ENCODE measurements around the gene THSD7A. TPM values are rescaled to one million over a fixed set of nuclear protein-coding genes. Genes with fewer than 3 reads are reported as not detected.
A peak's percentile ranks its signal among the peaks of the same experiment; 100 is the strongest.

Gene THSD7A
- polyA plus RNA-seq, 1 donor from 2014 or later: 18.5 TPM

- Histone ChIP-seq H3K9me3 (ENCODE audit: low read length) (no peaks in the 10 kb centered on the region), H3K4me3 (ENCODE audit: low read length) (no peak overlapping the region), H2AFZ (ENCODE audit: low read depth, low read length) (no peak overlapping the region), H3F3A (ENCODE audit: insufficient read depth, low read length, poor library complexity, severe bottlenecking) (no peaks in the 10 kb centered on the region), H3K79me2 (replicated peaks; ENCODE audit: insufficient read depth, low read length) (no peaks in the 10 kb centered on the region), H3K9ac (ENCODE audit: low read length) (no peak overlapping the region), H3K9me2 (ENCODE audit: insufficient read depth, low read length) (no peaks in the 10 kb centered on the region), H3K27me3 (ENCODE audit: insufficient read depth, low read depth, low read length) (no peaks in the 10 kb centered on the region), H3K27ac (ENCODE audit: low read length) (no peak overlapping the region), H4K20me1 (ENCODE audit: insufficient read depth) (no peaks in the 10 kb centered on the region), H3K4me2 (ENCODE audit: low read length) (no peak overlapping the region), H3K36me3 (ENCODE audit: insufficient read depth, low read length) (no peaks in the 10 kb centered on the region)
- TF ChIP-seq EZH2 (IDR thresholded peaks at IDR 0.05; ENCODE audit: borderline replicate concordance, insufficient read depth, low read length, poor library complexity, severe bottlenecking) (no peak), POLR2AphosphoS5 (IDR thresholded peaks at IDR 0.05) (no peak), TAF1 (IDR thresholded peaks at IDR 0.05; ENCODE audit: low read depth) (no peak), SMC3 (conservative IDR thresholded peaks at IDR 0.05; ENCODE audit: poor library complexity) (no peak), MXI1 (conservative IDR thresholded peaks at IDR 0.05; ENCODE audit: poor library complexity, severe bottlenecking) (no peak), REST (IDR thresholded peaks at IDR 0.05; ENCODE audit: borderline replicate concordance) (no peak), RAD21 (conservative IDR thresholded peaks at IDR 0.05) (no peak), EP300 (conservative IDR thresholded peaks at IDR 0.05; ENCODE audit: poor library complexity, severe bottlenecking) (no peak)
Measured at GRCh38 chr7:11345621-11346020, 486.4 kb downstream of the THSD7A start.

DNA sequence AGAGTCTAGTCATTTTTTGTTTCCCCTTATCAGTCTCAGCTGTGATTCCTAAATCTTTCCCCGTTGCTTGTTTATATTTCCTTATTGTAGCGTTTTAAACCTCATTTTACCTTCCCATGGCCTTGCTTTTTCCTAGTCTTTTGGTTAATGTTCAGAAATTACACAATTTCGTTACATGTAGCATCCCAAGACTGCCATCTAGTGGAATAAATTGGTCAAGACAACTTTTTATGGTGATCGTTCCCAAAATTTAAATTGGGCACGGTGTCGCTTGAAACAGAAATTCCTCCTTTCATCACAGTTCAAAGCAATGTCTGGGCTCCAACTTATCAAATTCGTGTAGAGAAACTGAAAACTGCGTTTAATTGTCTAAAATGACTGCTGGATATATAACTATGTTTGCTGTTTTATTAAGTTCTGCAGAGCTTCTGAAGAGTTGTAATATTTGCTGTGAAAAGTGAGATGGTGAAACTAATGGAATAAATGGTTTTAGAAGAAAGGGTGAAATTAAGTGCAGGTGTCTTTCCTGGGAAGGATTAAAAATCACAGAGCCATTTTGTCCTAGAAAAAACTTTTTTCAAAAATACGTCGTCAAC, 488.1 kb downstream of the THSD7A start:
- Histone ChIP-seq H3K79me2 (replicated peaks; ENCODE audit: insufficient read depth, low read length) (no peaks in the 10 kb centered on the region), H3K27me3 (ENCODE audit: insufficient read depth, low read depth, low read length) (no peaks in the 10 kb centered on the region), H3K4me2 (ENCODE audit: low read length) (no peak overlapping the region), H2AFZ (ENCODE audit: low read depth, low read length) (no peak overlapping the region), H3K4me3 (ENCODE audit: low read length) (no peak overlapping the region), H4K20me1 (ENCODE audit: insufficient read depth) (no peaks in the 10 kb centered on the region), H3K9me2 (ENCODE audit: insufficient read depth, low read length) (no peaks in the 10 kb centered on the region), H3K27ac (ENCODE audit: low read length) (no peak overlapping the region), H3K9ac (ENCODE audit: low read length) (no peak overlapping the region), H3K9me3 (ENCODE audit: low read length) (no peaks in the 10 kb centered on the region), H3F3A (ENCODE audit: insufficient read depth, low read length, poor library complexity, severe bottlenecking) (no peaks in the 10 kb centered on the region), H3K36me3 (ENCODE audit: insufficient read depth, low read length) (no peaks in the 10 kb centered on the region)
- TF ChIP-seq SMC3 (conservative IDR thresholded peaks at IDR 0.05; ENCODE audit: poor library complexity) (peak; percentile 81), RAD21 (conservative IDR thresholded peaks at IDR 0.05) (peak; percentile 90), MXI1 (conservative IDR thresholded peaks at IDR 0.05; ENCODE audit: poor library complexity, severe bottlenecking) (no peak), EZH2 (IDR thresholded peaks at IDR 0.05; ENCODE audit: borderline replicate concordance, insufficient read depth, low read length, poor library complexity, severe bottlenecking) (no peak), CTCF (IDR thresholded peaks at IDR 0.05; ENCODE audit: poor library complexity, severe bottlenecking) (peak; percentile 91), EP300 (conservative IDR thresholded peaks at IDR 0.05; ENCODE audit: poor library complexity, severe bottlenecking) (no peak), POLR2AphosphoS5 (IDR thresholded peaks at IDR 0.05) (no peak)
